Lung (tissue), 12 donors: ENCODE data around the gene COPS6. TPM values are rescaled to one million over a fixed set of nuclear protein-coding genes. Genes with fewer than 3 reads are reported as not detected.
A peak's percentile ranks its signal among the peaks of the same experiment; 100 is the strongest.

Experiments used
- ATAC-seq: fragments of 200-7000 bp; cut with Tn5 transposase; one replicate; pipeline ENCODE4 v1.9.1; 2020; ENCODE audit warnings: moderate number of reproducible peaks; ENCODE audit not compliant: insufficient read depth, low FRiP score
- DNase-seq, 3 donors: peaks; one replicate each; pipeline ENCODE4 v3.0.0-alpha.2; 2013 to 2017
- H3K27ac ChIP-seq, 2 donors: one replicate each; pipeline ENCODE4 v1.5.1; 2013; ENCODE audit warnings: mild to moderate bottlenecking in 2 of 2, moderate library complexity in 2 of 2, control low read depth in 1 of 2, inconsistent platforms in 1 of 2, low read depth in 1 of 2, low read length in 1 of 2
- H3K27me3 ChIP-seq, 3 donors: one replicate each; pipeline ENCODE4 v1.5.1; 2013; ENCODE audit warnings: low read length in 2 of 3; ENCODE audit not compliant: control insufficient read depth in 3 of 3, insufficient read depth in 3 of 3
- H3K36me3 ChIP-seq, 4 donors: one replicate each; pipeline ENCODE4 v1.5.1; 2013; ENCODE audit warnings: low read length in 4 of 4, mild to moderate bottlenecking in 1 of 4, moderate library complexity in 1 of 4; ENCODE audit not compliant: control insufficient read depth in 4 of 4, insufficient read depth in 4 of 4
- H3K4me1 ChIP-seq, 5 donors: one replicate each; pipeline ENCODE4 v1.5.1; 2013; ENCODE audit warnings: low read length in 5 of 5, mild to moderate bottlenecking in 2 of 5, moderate library complexity in 1 of 5; ENCODE audit not compliant: control insufficient read depth in 5 of 5, insufficient read depth in 5 of 5
- H3K4me3 ChIP-seq: one replicate; pipeline ENCODE4 v1.5.1; 2013; ENCODE audit warnings: mild to moderate bottlenecking, control low read depth, moderate library complexity
- H3K9ac ChIP-seq, 2 donors: one replicate each; pipeline ENCODE4 v1.5.1; 2013; ENCODE audit warnings: low read length in 2 of 2, control low read depth in 1 of 2; ENCODE audit not compliant: insufficient read depth in 1 of 2
- H3K9me3 ChIP-seq, 4 donors: one replicate each; pipeline ENCODE4 v1.5.1; 2013; ENCODE audit warnings: low read length in 3 of 4, mild to moderate bottlenecking in 1 of 4, moderate library complexity in 1 of 4; ENCODE audit not compliant: control insufficient read depth in 4 of 4, insufficient read depth in 3 of 4
- CTCF ChIP-seq: IDR thresholded peaks from 2 replicates; pipeline ENCODE4 v1.5.1; 2012; ENCODE audit warnings: mild to moderate bottlenecking; ENCODE audit errors: control extremely low read depth, extremely low read depth
- WGBS, 2 donors: extraction: QIAGEN DNeasy Blood & Tissue Kit; methylation state at CpG; one replicate each; pipeline ENCODE4 v1.1.7; 2013; 5-methylcytosine and 5-hydroxymethylcytosine counted together
- polyA plus RNA-seq, 2 donors: library from polyadenylated mRNA; stranded (reverse); fragments of 200-250 nt; gene quantifications; one replicate each; pipeline ENCODE4 v1.2.1, GENCODE V29; 2013
- total RNA-seq, 2 donors: library from RNA; depleted of rRNA in 1 of 2; stranded (reverse); fragments of >200 nt in 1 of 2; gene quantifications; one replicate each; pipeline ENCODE4 v1.2.1, GENCODE V29; 2014 to 2021
- donor health status: control.
- donor health status: control.
- donor health status: Bipolar disorder and iron deficiency.
- donor health status: healthy.
- donor health status: DM: yes; HTN: yes; CAD: no.

The COPS6 gene
- total and polyA plus RNA-seq, 4 donors: 66.1 to 108 (median 89.9) TPM

GRCh38 chr7:100065452-100066186 lies 23.1 kb upstream of the COPS6 start:
- WGBS, 2 donors: 38 to 44% methylated on average over 8 of the region's 8 CpGs
- peak; percentile 70 to 97 (median 96) for DNase-seq
- H3K9ac ChIP-seq: no peak overlapping the region
- H3K4me3 ChIP-seq: no peak overlapping the region
- H3K27me3 ChIP-seq: no peaks in the 10 kb centered on the region
- no peak for TF ChIP-seq CTCF
- H3K27ac ChIP-seq: peak overlapping the region in 1 of 2 donors; percentile 60
- H3K36me3 ChIP-seq: peaks cover 16 to 30% (median 29%) of the 10 kb centered on the region in 4 donors
- no peak for ATAC-seq
- H3K4me1 ChIP-seq: peaks cover 4 to 14% (median 9%) of the 10 kb centered on the region in 5 donors
- H3K9me3 ChIP-seq: peaks cover under 1 to 7% (median 4%) of the 10 kb centered on the region in 4 donors

- H3K36me3 ChIP-seq: peaks cover 29 to 39% (median 36%) of the 10 kb centered on the region in 4 donors
- H3K4me1 ChIP-seq: peaks cover 4 to 14% (median 9%) of the 10 kb centered on the region in 5 donors
- DNase-seq (no peak), ATAC-seq (no peak)
- 91 to 93% methylated on average over 7 of the region's 7 CpGs for WGBS, 2 donors
- no peak overlapping the region for H3K9ac ChIP-seq
- no peaks in the 10 kb centered on the region for H3K27me3 ChIP-seq
- TF ChIP-seq CTCF: no peak
- no peak overlapping the region for H3K27ac ChIP-seq
- peaks cover 11 to 18% (median 15%) of the 10 kb centered on the region in 4 donors for H3K9me3 ChIP-seq
- H3K4me3 ChIP-seq: no peak overlapping the region
These were observed 21.8 kb upstream of the COPS6 start for GRCh38 chr7:100066953-100067352.

- no peak overlapping the region for H3K9ac ChIP-seq
- H3K36me3 ChIP-seq: peaks cover 44 to 59% (median 55%) of the 10 kb centered on the region in 4 donors
- TF ChIP-seq CTCF: no peak
- ATAC-seq: no peak
- DNase-seq: no peak
- H3K4me1 ChIP-seq: peaks cover 4 to 9% (median 8%) of the 10 kb centered on the region in 5 donors
- H3K27me3 ChIP-seq: no peaks in the 10 kb centered on the region
- no peak overlapping the region for H3K4me3 ChIP-seq
- H3K9me3 ChIP-seq: peaks cover 11 to 28% (median 25%) of the 10 kb centered on the region in 4 donors
- 96% methylated on average over 5 of the region's 5 CpGs for WGBS, 2 donors
- H3K27ac ChIP-seq: no peak overlapping the region
These were observed 18.8 kb upstream of the COPS6 start for GRCh38 chr7:100069991-100070390.
